Endothelial cell of umbilical vein (primary cell): ENCODE results near the gene CASD1. TPM values are rescaled to one million over a fixed set of nuclear protein-coding genes. Genes with fewer than 3 reads are reported as not detected.

Experiments
- BruUV-seq: library from RNA; stranded (reverse); fragments of 400-500 nt; replicated peaks from 2 replicates; lab custom pipeline; 2021; lab: Mats Ljungman, UMichigan
- CTCF ChIA-PET: fragments of 300-600, 350-600 bp; sonication (Branson Sonifier 250); formaldehyde crosslinking; loops from one replicate; lab custom pipeline; 2021; ENCODE audit warnings: antibody characterized with exemption, inconsistent platforms; lab: Charles Lee
- POLR2A ChIA-PET: fragments of 300-600, 350-600 bp; sonication (Branson Sonifier 250); formaldehyde crosslinking; loops from one replicate; lab custom pipeline; 2021; ENCODE audit warnings: antibody characterized with exemption, inconsistent platforms; lab: Charles Lee
- DNase-seq: peaks from one replicate; pipeline ENCODE4 v3.0.0-alpha.2; 2011; ENCODE audit warnings: low read depth, low spot score
- FAIRE-seq: peaks from 2 replicates; lab custom pipeline; 2011; peaks lifted over from hg19 to GRCh38; lab: Jason Lieb, UNC
- H2AFZ ChIP-seq: 2 replicates; pipeline ENCODE4 v1.6.0; 2012; ENCODE audit warnings: low read depth, low read length, control low read depth, inconsistent platforms
- H3K27ac ChIP-seq: 2 replicates; pipeline ENCODE4 v1.5.1; 2011; ENCODE audit warnings: low read depth, mild to moderate bottlenecking, control low read depth, low read length, moderate library complexity; ENCODE audit not compliant: insufficient read depth
- H3K27me3 ChIP-seq, 2 experiments: 2 replicates each; pipeline versions ENCODE4 v1.6.0 to v1.6.1; 2011; ENCODE audit warnings: low read length in 2 of 2, mixed read lengths in 1 of 2; ENCODE audit not compliant: control insufficient read depth in 2 of 2, insufficient read depth in 2 of 2
- H3K36me3 ChIP-seq, 2 experiments: 2 replicates in 1 of 2; 3 replicates in 1 of 2; pipeline ENCODE4 v1.5.1; 2011; ENCODE audit warnings: low read length in 2 of 2, mild to moderate bottlenecking in 1 of 2, moderate library complexity in 1 of 2; ENCODE audit not compliant: control insufficient read depth in 2 of 2, insufficient read depth in 2 of 2; ENCODE audit errors: extremely low read depth in 1 of 2
- H3K4me1 ChIP-seq: 3 replicates; pipeline ENCODE4 v1.5.1; 2011; ENCODE audit warnings: mild to moderate bottlenecking, low read length; ENCODE audit not compliant: control insufficient read depth, insufficient read depth; ENCODE audit errors: extremely low read depth
- H3K4me2 ChIP-seq: 2 replicates; pipeline ENCODE4 v1.6.1; 2011; ENCODE audit warnings: low read length, control low read depth, mixed read lengths; ENCODE audit not compliant: insufficient read depth
- H3K4me3 ChIP-seq, 3 experiments: fragments of 200-600 bp in 1 of 3; sonication (generic), shearing (Covaris generic) in 1 of 3; replicated peaks in 1 of 3; 2 replicates each; pipeline ENCODE4 v1.5.1; 2011 to 2016; ENCODE audit warnings: control low read depth in 3 of 3, low read length in 3 of 3, mild to moderate bottlenecking in 2 of 3, inconsistent platforms in 1 of 3, low read depth in 1 of 3, moderate library complexity in 1 of 3; ENCODE audit not compliant: insufficient read depth in 1 of 3
- H3K79me2 ChIP-seq: 2 replicates; pipeline ENCODE4 v1.6.0; 2012; ENCODE audit warnings: low read length, inconsistent platforms; ENCODE audit not compliant: control insufficient read depth, insufficient read depth
- H3K9ac ChIP-seq: replicated peaks from 2 replicates; pipeline ENCODE3; 2011; ENCODE audit warnings: low read length, control low read depth; ENCODE audit not compliant: insufficient read depth; ENCODE audit errors: extremely low read depth
- H3K9me1 ChIP-seq: replicated peaks from 3 replicates; pipeline ENCODE4 v1.6.0; 2011; ENCODE audit warnings: mild to moderate bottlenecking, low read length; ENCODE audit not compliant: control insufficient read depth, insufficient read depth; ENCODE audit errors: extremely low read depth
- H3K9me3 ChIP-seq: replicated peaks from 2 replicates; pipeline ENCODE4 v1.5.1; 2012; ENCODE audit warnings: low read length, inconsistent platforms; ENCODE audit not compliant: control insufficient read depth, insufficient read depth
- H4K20me1 ChIP-seq: replicated peaks from 2 replicates; pipeline ENCODE3; 2011; ENCODE audit warnings: mild to moderate bottlenecking, low read length; ENCODE audit not compliant: control insufficient read depth, insufficient read depth; ENCODE audit errors: extremely low read depth
- EZH2 ChIP-seq: IDR thresholded peaks from 2 replicates; pipeline ENCODE4 v1.6.1; 2012; ENCODE audit warnings: borderline replicate concordance, low read depth, mild to moderate bottlenecking, moderate library complexity, low read length, inconsistent platforms; ENCODE audit not compliant: severe bottlenecking
- FOS ChIP-seq: IDR thresholded peaks from 2 replicates; pipeline ENCODE4 v1.6.1; 2011; ENCODE audit warnings: mild to moderate bottlenecking, low read length, moderate library complexity, borderline replicate concordance; ENCODE audit not compliant: insufficient read depth
- GATA2 ChIP-seq: IDR thresholded peaks from 2 replicates; pipeline ENCODE4 v1.7.0; 2011; ENCODE audit warnings: low read depth, mild to moderate bottlenecking, moderate library complexity, mixed read lengths, low read length; ENCODE audit not compliant: insufficient read length, insufficient read depth
- JUN ChIP-seq: IDR thresholded peaks from 2 replicates; pipeline ENCODE4 v1.6.1; 2011; ENCODE audit warnings: borderline replicate concordance, low read depth; ENCODE audit not compliant: insufficient read length, insufficient read depth
- MAX ChIP-seq: IDR thresholded peaks from 2 replicates; pipeline ENCODE4 v1.6.1; 2011; ENCODE audit not compliant: insufficient read depth, insufficient read length
- MYC ChIP-seq: IDR thresholded peaks from one replicate; pipeline ENCODE4 v1.6.1; 2011; ENCODE audit warnings: mild to moderate bottlenecking, low read depth, low read length
- POLR2A ChIP-seq: IDR thresholded peaks from 2 replicates; pipeline ENCODE4 v1.6.1; 2012; ENCODE audit warnings: low read depth, mild to moderate bottlenecking, control low read depth, low read length
- POLR2AphosphoS5 ChIP-seq: IDR thresholded peaks from 2 replicates; pipeline ENCODE4 v1.6.1; 2012; ENCODE audit warnings: low read depth, mild to moderate bottlenecking, control low read depth, low read length, moderate library complexity; ENCODE audit not compliant: insufficient read depth
- dilution Hi-C: fragments of 300-500 bp; cut with MboI; formaldehyde crosslinking; loops from one replicate; pipeline ENCODE4 v1.15.0; 2019; ENCODE audit warnings: low sequenced_read_pairs; ENCODE audit not compliant: extremely low pct_ligation_motif_present
- intact Hi-C: fragments of 100-400 bp; cut with micrococcal nuclease; formaldehyde crosslinking; loops from one replicate; pipeline ENCODE4 v1.10.0; 2022
- polyA plus RNA-seq, 4 experiments: library from polyadenylated mRNA; depleted of rRNA in 3 of 4; stranded (reverse) in 3 of 4; unstranded in 1 of 4; fragments of >200 nt; gene quantifications; 2 replicates each; pipeline versions ENCODE4 v1.2.1 to v1.2.3, GENCODE V29; 2011 to 2012; ENCODE audit warnings: missing spikeins in 1 of 4
- total RNA-seq: library from RNA; stranded (reverse); gene quantifications from 2 replicates; pipeline ENCODE4 v1.2.3, GENCODE V29; 2021

Gene CASD1
- total and polyA plus RNA-seq, 2 donors (not counting 3 experiments of a cell fraction or from before 2014, with no cell fraction given): 8.6 to 16.0 TPM

DNA sequence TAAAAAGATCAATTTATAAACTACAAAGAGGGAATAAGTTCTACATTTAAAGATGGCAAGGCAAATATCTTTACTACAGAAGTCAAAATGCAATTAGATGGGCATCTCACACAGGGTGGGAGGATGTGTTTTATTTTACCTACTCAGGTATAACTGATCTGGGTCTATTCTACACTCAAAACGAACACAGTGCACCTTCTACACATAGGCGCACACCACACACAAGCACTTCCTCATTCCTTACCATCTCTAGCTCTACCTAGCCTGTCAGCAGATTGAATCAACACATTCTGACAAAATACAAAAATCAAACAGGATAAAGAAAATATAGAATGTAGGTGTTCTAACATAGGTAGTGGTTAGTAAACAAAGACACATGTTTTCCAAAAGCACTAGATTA, 81.6 kb downstream of the CASD1 start:
- no peaks in the 10 kb centered on the region for H3K9me3 ChIP-seq
- POLR2A ChIA-PET: no interaction called here
- no peak overlapping the region for H3K4me2 ChIP-seq
- dilution Hi-C loops (no loop called here), intact Hi-C loops (no loop called here)
- H3K27ac ChIP-seq: no peak overlapping the region
- DNase-seq: no peak
- no peaks in the 10 kb centered on the region for H4K20me1 ChIP-seq
- H3K79me2 ChIP-seq: no peaks in the 10 kb centered on the region
- no peak for FAIRE-seq
- H3K4me1 ChIP-seq: no peaks in the 10 kb centered on the region
- no peak overlapping the region for H2AFZ ChIP-seq
- no TSS peak for BruUV-seq
- H3K9ac ChIP-seq: no peak overlapping the region
- CTCF ChIA-PET: no interaction called here
- no peaks in the 10 kb centered on the region for H3K36me3 ChIP-seq
- no peak for TF ChIP-seq GATA2
- TF ChIP-seq JUN: no peak
- TF ChIP-seq FOS: no peak
- TF ChIP-seq POLR2A: no peak
- no peak for TF ChIP-seq EZH2
- no peak for TF ChIP-seq POLR2AphosphoS5
- no peak for TF ChIP-seq MYC
- TF ChIP-seq MAX: no peak
- H3K4me3 ChIP-seq: no peak overlapping the region
- H3K9me1 ChIP-seq: no peaks in the 10 kb centered on the region
- H3K27me3 ChIP-seq: no peaks in the 10 kb centered on the region

GRCh38 chr7:94594882-94595281, 85.3 kb downstream of the CASD1 start:
- H3K9me3 ChIP-seq: no peaks in the 10 kb centered on the region
- no peak overlapping the region for H3K4me3 ChIP-seq
- H3K36me3 ChIP-seq: peaks cover 0 to 2% of the 10 kb centered on the region in 2 experiments
- intact Hi-C loops (no loop called here), dilution Hi-C loops (no loop called here)
- H3K27me3 ChIP-seq: no peaks in the 10 kb centered on the region
- POLR2A ChIA-PET: no interaction called here
- TF ChIP-seq POLR2AphosphoS5: no peak
- TF ChIP-seq GATA2: no peak
- TF ChIP-seq MYC: no peak
- no peak overlapping the region for H2AFZ ChIP-seq
- FAIRE-seq (no peak), DNase-seq (no peak)
- no peak overlapping the region for H3K4me2 ChIP-seq
- H3K79me2 ChIP-seq: no peaks in the 10 kb centered on the region
- no peaks in the 10 kb centered on the region for H3K4me1 ChIP-seq
- BruUV-seq: no TSS peak
- no peaks in the 10 kb centered on the region for H4K20me1 ChIP-seq
- no peak overlapping the region for H3K27ac ChIP-seq
- CTCF ChIA-PET: interaction anchor here (1.5 kb wide), 1 partner anchor 31 kb away, joined by 4 read pairs; no protein-coding TSS in a partner anchor
- no peaks in the 10 kb centered on the region for H3K9me1 ChIP-seq
- H3K9ac ChIP-seq: no peak overlapping the region
